GM12892 (cell line): Measurements from ENCODE around the gene RAB9A.

Experiments used
- POLR2AphosphoS5 ChIP-seq: IDR thresholded peaks from 2 replicates; pipeline ENCODE4 v1.6.1; 2011; ENCODE audit warnings: low read depth, low read length, control low read depth
- TAF1 ChIP-seq: IDR thresholded peaks from 2 replicates; pipeline ENCODE4 v1.6.1; 2011; ENCODE audit warnings: low read depth, mild to moderate bottlenecking, control low read depth, low read length, borderline replicate concordance

DNA sequence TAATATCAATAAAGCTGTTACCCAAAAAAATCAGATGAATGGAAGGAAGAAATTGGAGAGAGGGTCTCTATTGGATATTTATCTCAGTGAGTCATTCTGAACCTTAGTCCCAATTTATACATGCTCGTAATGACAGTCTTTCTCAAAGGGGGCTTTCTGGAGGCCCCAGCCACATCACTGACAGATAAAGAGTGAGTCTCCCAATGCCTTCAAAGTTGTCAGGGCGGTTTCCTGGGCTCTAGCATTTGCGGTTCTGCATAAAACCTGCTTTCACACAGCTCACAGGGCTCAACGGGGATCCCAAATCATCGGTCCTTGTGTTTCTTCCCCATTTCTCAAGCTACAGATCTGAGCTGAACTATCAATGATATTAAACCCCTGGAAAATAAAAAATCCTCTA, 18.7 kb upstream of the RAB9A start:
- TF ChIP-seq POLR2AphosphoS5 (no peak), TAF1 (no peak)
